Measurements from ENCODE around the gene FGF23. TPM values are rescaled to one million over a fixed set of nuclear protein-coding genes. Genes with fewer than 3 reads are reported as not detected.

The FGF23 gene
- total RNA-seq, 1 experiment from 2014 or later = 0.24 TPM

DNA sequence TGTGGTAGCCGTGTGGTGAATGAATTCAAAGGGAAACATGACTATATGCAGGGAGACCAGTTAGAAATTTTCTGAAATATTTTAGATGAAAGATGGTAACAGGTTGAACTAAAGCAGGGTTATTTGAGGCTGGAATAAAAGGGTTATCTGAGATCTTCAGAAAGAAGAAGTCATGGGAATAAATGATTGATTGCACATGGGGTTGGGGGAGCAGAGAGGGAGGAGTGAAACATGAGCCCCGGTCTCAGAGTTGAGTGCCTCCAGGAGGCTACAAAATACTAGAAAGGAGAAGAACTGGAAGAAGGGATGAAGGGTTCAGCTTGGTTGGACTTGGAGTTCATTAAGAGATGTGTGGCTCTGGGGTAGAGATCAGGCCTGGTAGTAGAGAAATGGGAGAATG is 16.3 kb upstream of the FGF23 start:
- no CpG with 5 or more reads among the region's 2 CpGs for WGBS (ENCODE audit: extremely low coverage, insufficient read length, low lambda C conversion rate)
- Histone ChIP-seq H4K5ac (ENCODE audit: insufficient read length, low read depth, low read length) (no peak overlapping the region), H3T11ph (ENCODE audit: low read length) (no peak overlapping the region), H3K79me2 (ENCODE audit: insufficient read depth, low read length) (no peaks in the 10 kb centered on the region), H2BK5ac (ENCODE audit: insufficient read length, low read length) (no peak overlapping the region), H2AK5ac (ENCODE audit: insufficient read length, low read length) (no peak overlapping the region), H3K27ac (ENCODE audit: insufficient read length, low read depth, low read length) (no peak overlapping the region), H3K14ac (ENCODE audit: insufficient read depth, low read length) (no peak overlapping the region), H3K23ac (ENCODE audit: insufficient read length, low read depth, low read length) (no peak overlapping the region), H2AFZ (ENCODE audit: low read length) (no peak overlapping the region), H3K18ac (ENCODE audit: insufficient read length, low read depth, low read length) (no peak overlapping the region), H4K8ac (replicated peaks; ENCODE audit: insufficient read length, low read depth, low read length) (no peak overlapping the region), H2BK120ac (ENCODE audit: low read depth, low read length, poor library complexity, severe bottlenecking) (no peak overlapping the region), H3K4ac (ENCODE audit: low read depth, low read length) (no peak overlapping the region), H3K9ac (ENCODE audit: extremely low read depth, insufficient read length, low read length) (no peak overlapping the region), H2BK15ac (ENCODE audit: low read depth, low read length) (no peak overlapping the region), H4K91ac (ENCODE audit: insufficient read length, low read depth, low read length) (no peak overlapping the region), H3K27me3 (ENCODE audit: insufficient read depth, low read length) (no peaks in the 10 kb centered on the region), H3K4me2 (ENCODE audit: insufficient read depth, insufficient read length, low read length) (no peak overlapping the region), H2BK20ac (ENCODE audit: low read depth, low read length, poor library complexity, severe bottlenecking) (no peak overlapping the region), H3K56ac (ENCODE audit: insufficient read length, low read depth, low read length) (no peak overlapping the region), H3K79me1 (ENCODE audit: insufficient read depth, low read depth, low read length, poor library complexity, severe bottlenecking) (no peaks in the 10 kb centered on the region), H3K9me3 (ENCODE audit: control insufficient read depth, low read depth, low read length) (no peaks in the 10 kb centered on the region), H3K4me1 (ENCODE audit: insufficient read depth, low read length) (no peaks in the 10 kb centered on the region), H2BK12ac (ENCODE audit: insufficient read length, low read depth, low read length) (no peak overlapping the region), H4K20me1 (ENCODE audit: control insufficient read depth, insufficient read depth, insufficient read length) (no peaks in the 10 kb centered on the region), H3K23me2 (ENCODE audit: insufficient read length, low read depth, low read length, poor library complexity, severe bottlenecking) (no peaks in the 10 kb centered on the region)
- TF ChIP-seq, protein P1, sequence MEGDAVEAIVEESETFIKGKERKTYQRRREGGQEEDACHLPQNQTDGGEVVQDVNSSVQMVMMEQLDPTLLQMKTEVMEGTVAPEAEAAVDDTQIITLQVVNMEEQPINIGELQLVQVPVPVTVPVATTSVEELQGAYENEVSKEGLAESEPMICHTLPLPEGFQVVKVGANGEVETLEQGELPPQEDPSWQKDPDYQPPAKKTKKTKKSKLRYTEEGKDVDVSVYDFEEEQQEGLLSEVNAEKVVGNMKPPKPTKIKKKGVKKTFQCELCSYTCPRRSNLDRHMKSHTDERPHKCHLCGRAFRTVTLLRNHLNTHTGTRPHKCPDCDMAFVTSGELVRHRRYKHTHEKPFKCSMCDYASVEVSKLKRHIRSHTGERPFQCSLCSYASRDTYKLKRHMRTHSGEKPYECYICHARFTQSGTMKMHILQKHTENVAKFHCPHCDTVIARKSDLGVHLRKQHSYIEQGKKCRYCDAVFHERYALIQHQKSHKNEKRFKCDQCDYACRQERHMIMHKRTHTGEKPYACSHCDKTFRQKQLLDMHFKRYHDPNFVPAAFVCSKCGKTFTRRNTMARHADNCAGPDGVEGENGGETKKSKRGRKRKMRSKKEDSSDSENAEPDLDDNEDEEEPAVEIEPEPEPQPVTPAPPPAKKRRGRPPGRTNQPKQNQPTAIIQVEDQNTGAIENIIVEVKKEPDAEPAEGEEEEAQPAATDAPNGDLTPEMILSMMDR (conservative IDR thresholded peaks at IDR 0.05) = no peak
- no peak overlapping the region for H3K27ac Mint-ChIP-seq
- no peak for DNase-seq
- no peak overlapping the region for H3K4me3 Mint-ChIP-seq
- no peaks in the 10 kb centered on the region for H3K9me3 Mint-ChIP-seq
- H3K36me3 Mint-ChIP-seq (ENCODE audit: insufficient read depth in 1 of 3, low read depth in 3 of 3) = peaks cover 0 to 2% (median 0%) of the 10 kb centered on the region in 3 experiments; a peak in 1 of 7 replicates
- peaks cover 0 to 2% of the 10 kb centered on the region in 2 experiments; a peak in 1 of 4 replicates for H3K4me1 Mint-ChIP-seq
- H3K27me3 Mint-ChIP-seq (ENCODE audit: low read depth) = peaks cover 11% of the 10 kb centered on the region

Measured in H9 (cell line).